K562 (cell line): ENCODE measurements around the gene IL27RA. TPM values are rescaled to one million over a fixed set of nuclear protein-coding genes. Genes with fewer than 3 reads are reported as not detected.

ENCODE experiments used
- BCL6 ChIP-seq: fragments of 250-450 bp; sonication (Bioruptor Pico); IDR thresholded peaks from 2 replicates; pipeline ENCODE4 v1.4.0; 2020
- E2F3 ChIP-seq: fragments of 250-450 bp; sonication (Bioruptor Pico); IDR thresholded peaks from 2 replicates; pipeline ENCODE4 v1.4.0; 2020; ENCODE audit warnings: mild to moderate bottlenecking
- ELF1 ChIP-seq: fragments of 200-800 bp; sonication (Bioruptor generic); IDR thresholded peaks from 2 replicates; pipeline ENCODE4 v1.6.1; 2016; ENCODE audit warnings: missing genetic modification characterization, missing compliant biosample characterization
- ELF2 ChIP-seq: fragments of 250-450 bp; sonication (Bioruptor Pico); IDR thresholded peaks from 2 replicates; pipeline ENCODE4 v1.5.0; 2021; ENCODE audit warnings: mild to moderate bottlenecking
- ETV5 ChIP-seq: sonication (generic); formaldehyde crosslinking; IDR thresholded peaks from 2 replicates; pipeline ENCODE4 v1.4.0; 2020; ENCODE audit warnings: low read depth, mild to moderate bottlenecking, missing genetic modification reagents
- ETV6 ChIP-seq, 3 experiments: fragments of 150-350 bp in 1 of 3; sonication (generic) in 1 of 3; formaldehyde crosslinking in 1 of 3; IDR thresholded peaks; 2 replicates each; pipeline versions ENCODE4 v1.6.1 to v1.8.0; 2014 to 2022; ENCODE audit warnings: borderline replicate concordance in 2 of 3, low read depth in 2 of 3, antibody characterized with exemption in 1 of 3, low read length in 1 of 3, mild to moderate bottlenecking in 1 of 3, missing genetic modification reagents in 1 of 3
- FOSL1 ChIP-seq: fragments of 200-800 bp; sonication (Bioruptor generic); conservative IDR thresholded peaks from 2 replicates; pipeline ENCODE4 v1.6.1; 2016; ENCODE audit warnings: missing genetic modification characterization, missing compliant biosample characterization
- GABPA ChIP-seq: fragments of 200-800 bp; sonication (Bioruptor generic); conservative IDR thresholded peaks from 2 replicates; pipeline ENCODE4 v1.6.1; 2016; ENCODE audit warnings: low read depth, missing genetic modification characterization, missing compliant biosample characterization
- MYC ChIP-seq, 2 experiments: fragments of 250-450 bp in 1 of 2; sonication (Bioruptor Pico) in 1 of 2; IDR thresholded peaks; 2 replicates each; pipeline versions ENCODE4 v1.5.1 to v1.6.1; 2012 to 2021; ENCODE audit warnings: low read depth in 2 of 2, borderline replicate concordance in 1 of 2, improper control_type of control experiment in 1 of 2, low read length in 1 of 2, mild to moderate bottlenecking in 1 of 2, moderate library complexity in 1 of 2
- PHF8 ChIP-seq: fragments of 200-600 bp; sonication (generic); IDR thresholded peaks from 2 replicates; pipeline ENCODE4 v1.6.1; 2012; ENCODE audit warnings: mixed run types, mild to moderate bottlenecking, inconsistent platforms, low read length, moderate library complexity, borderline replicate concordance
- PTRF ChIP-seq: fragments of 450-650 bp; IDR thresholded peaks from 2 replicates; pipeline ENCODE4 v1.6.1; 2016; ENCODE audit warnings: mild to moderate bottlenecking, missing genetic modification characterization, missing compliant biosample characterization
- RAD51 ChIP-seq: fragments of 450-650 bp; IDR thresholded peaks from 2 replicates; pipeline ENCODE4 v1.7.1; 2016; ENCODE audit warnings: low read depth, mild to moderate bottlenecking, borderline replicate concordance
- RUNX1 ChIP-seq: sonication (generic); IDR thresholded peaks from 2 replicates; pipeline ENCODE4 v1.6.1; 2016; ENCODE audit warnings: antibody characterized with exemption, low read depth
- SAFB2 ChIP-seq: fragments of 200-400 bp; formaldehyde crosslinking; IDR thresholded peaks from 2 replicates; pipeline ENCODE4 v1.6.1; 2018; ENCODE audit warnings: borderline replicate concordance, low read length, low read depth, moderate library complexity; ENCODE audit not compliant: severe bottlenecking
- ZBED1 ChIP-seq: IDR thresholded peaks from 2 replicates; pipeline ENCODE4 v1.6.1; 2014
- ZBTB8A ChIP-seq: fragments of 450-650 bp; IDR thresholded peaks from 2 replicates; pipeline ENCODE4 v1.6.1; 2018; ENCODE audit warnings: mild to moderate bottlenecking, moderate library complexity; ENCODE audit not compliant: partially characterized antibody
- ZKSCAN8 ChIP-seq: fragments of 200-800 bp; sonication (Bioruptor generic); IDR thresholded peaks from 2 replicates; pipeline ENCODE4 v1.6.1; 2016; ENCODE audit warnings: missing genetic modification characterization, missing compliant biosample characterization
- ZNF274 ChIP-seq: IDR thresholded peaks from 2 replicates; pipeline ENCODE4 v1.6.1; 2011; ENCODE audit warnings: low read depth, mild to moderate bottlenecking, low read length, moderate library complexity, borderline replicate concordance
- ZNF316 ChIP-seq: fragments of 450-650 bp; IDR thresholded peaks from 2 replicates; pipeline ENCODE4 v1.6.1; 2016
- ZNF395 ChIP-seq: fragments of 200-800 bp; sonication (Bioruptor generic); IDR thresholded peaks from 2 replicates; pipeline ENCODE4 v1.6.1; 2017; ENCODE audit warnings: missing genetic modification characterization, missing compliant biosample characterization
- ZNF408 ChIP-seq: fragments of 250-450 bp; sonication (Bioruptor Pico); IDR thresholded peaks from 2 replicates; pipeline ENCODE4 v1.4.0; 2020; ENCODE audit warnings: low read depth, mild to moderate bottlenecking, moderate library complexity
- polyA plus RNA-seq, 8 experiments: library from polyadenylated mRNA; depleted of rRNA in 4 of 8; stranded (reverse) in 5 of 8; unstranded in 3 of 8; fragments of >200 nt; fragmentation: Nextera tagmentation in 2 of 8; fragmentation: Illumina TruSeq in 1 of 8; extraction: Ambion mirVana in 2 of 8; extraction: Trizol in 1 of 8; gene quantifications; 2 replicates each; pipeline versions ENCODE4 v1.2.1 to v1.2.3, GENCODE V29; 2011 to 2014; ENCODE audit warnings: inconsistent platforms in 1 of 8, missing spikeins in 1 of 8
- total RNA-seq, 7 experiments: library from RNA; depleted of rRNA in 6 of 7; stranded (reverse); fragments of >200 nt in 6 of 7; fragmentation: Illumina TruSeq in 2 of 7; extraction: Trizol in 2 of 7; gene quantifications; 2 replicates each; pipeline versions ENCODE4 v1.2.1 to v1.2.3, GENCODE V29; 2011 to 2021; ENCODE audit warnings: low replicate concordance in 1 of 7
- TF ChIP-seq, protein P1 (sequence below): sonication (generic); formaldehyde crosslinking; IDR thresholded peaks from 2 replicates; pipeline ENCODE4 v1.8.0; 2022; ENCODE audit warnings: mild to moderate bottlenecking, missing genetic modification reagents

The IL27RA gene
- total and polyA plus RNA-seq, 9 of the 15 experiments (the other 6 are each of a cell fraction or from before 2014, with no cell fraction given) = 1.9 to 15.9 (median 12.0) TPM

DNA sequence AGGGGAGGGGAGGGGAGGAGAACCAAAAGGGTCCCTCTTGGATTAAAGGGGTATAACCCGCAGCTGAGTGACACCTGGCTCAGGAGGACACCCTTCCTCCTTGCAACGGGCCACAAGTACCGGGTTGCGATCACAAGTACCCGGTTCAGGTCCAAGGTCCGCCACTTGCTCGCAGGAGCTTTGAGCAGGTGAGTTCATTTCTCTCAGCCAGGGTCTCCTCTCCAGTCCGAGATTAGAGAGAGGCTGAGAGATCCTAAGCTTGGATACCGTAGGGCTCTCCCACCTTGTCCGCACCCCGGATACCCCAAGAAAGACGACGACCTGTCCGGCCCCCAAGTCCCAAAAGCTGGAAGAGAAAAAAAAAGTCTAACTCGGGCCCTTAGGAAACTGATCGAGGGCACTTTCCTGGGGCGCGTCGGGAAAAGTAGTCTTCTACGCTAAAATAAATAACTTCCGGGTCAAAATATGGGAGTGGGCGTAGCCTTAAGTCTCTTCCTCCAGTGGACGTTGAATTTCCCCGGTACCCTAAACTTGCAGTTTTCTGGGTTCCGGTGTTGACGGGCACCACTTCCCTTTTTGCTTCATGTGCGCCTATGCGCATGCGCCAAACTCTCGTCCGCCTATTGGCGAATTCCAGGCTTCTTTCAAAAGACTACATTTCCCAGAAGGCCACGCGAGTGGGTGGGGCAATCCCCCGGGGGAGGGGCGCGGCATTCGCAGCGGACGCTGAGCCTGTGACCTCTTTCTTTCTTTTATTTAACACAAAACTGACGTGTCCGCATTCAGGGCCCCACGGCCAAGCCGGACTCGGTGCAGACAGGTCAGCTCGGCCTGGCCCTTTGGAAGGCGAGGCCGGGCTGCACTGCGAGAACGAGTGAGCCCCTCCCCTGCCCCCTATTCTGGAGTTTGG is 49.6 kb downstream of the IL27RA start (continued):
- TF ChIP-seq ZNF408 (CRISPR knock-in tag) = no peak
- no peak for TF ChIP-seq SAFB2
- TF ChIP-seq, protein P1, sequence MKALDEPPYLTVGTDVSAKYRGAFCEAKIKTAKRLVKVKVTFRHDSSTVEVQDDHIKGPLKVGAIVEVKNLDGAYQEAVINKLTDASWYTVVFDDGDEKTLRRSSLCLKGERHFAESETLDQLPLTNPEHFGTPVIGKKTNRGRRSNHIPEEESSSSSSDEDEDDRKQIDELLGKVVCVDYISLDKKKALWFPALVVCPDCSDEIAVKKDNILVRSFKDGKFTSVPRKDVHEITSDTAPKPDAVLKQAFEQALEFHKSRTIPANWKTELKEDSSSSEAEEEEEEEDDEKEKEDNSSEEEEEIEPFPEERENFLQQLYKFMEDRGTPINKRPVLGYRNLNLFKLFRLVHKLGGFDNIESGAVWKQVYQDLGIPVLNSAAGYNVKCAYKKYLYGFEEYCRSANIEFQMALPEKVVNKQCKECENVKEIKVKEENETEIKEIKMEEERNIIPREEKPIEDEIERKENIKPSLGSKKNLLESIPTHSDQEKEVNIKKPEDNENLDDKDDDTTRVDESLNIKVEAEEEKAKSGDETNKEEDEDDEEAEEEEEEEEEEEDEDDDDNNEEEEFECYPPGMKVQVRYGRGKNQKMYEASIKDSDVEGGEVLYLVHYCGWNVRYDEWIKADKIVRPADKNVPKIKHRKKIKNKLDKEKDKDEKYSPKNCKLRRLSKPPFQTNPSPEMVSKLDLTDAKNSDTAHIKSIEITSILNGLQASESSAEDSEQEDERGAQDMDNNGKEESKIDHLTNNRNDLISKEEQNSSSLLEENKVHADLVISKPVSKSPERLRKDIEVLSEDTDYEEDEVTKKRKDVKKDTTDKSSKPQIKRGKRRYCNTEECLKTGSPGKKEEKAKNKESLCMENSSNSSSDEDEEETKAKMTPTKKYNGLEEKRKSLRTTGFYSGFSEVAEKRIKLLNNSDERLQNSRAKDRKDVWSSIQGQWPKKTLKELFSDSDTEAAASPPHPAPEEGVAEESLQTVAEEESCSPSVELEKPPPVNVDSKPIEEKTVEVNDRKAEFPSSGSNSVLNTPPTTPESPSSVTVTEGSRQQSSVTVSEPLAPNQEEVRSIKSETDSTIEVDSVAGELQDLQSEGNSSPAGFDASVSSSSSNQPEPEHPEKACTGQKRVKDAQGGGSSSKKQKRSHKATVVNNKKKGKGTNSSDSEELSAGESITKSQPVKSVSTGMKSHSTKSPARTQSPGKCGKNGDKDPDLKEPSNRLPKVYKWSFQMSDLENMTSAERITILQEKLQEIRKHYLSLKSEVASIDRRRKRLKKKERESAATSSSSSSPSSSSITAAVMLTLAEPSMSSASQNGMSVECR (CRISPR knock-in tag) = no peak; the same call in 1 of the 2 replicates
- no peak for TF ChIP-seq PTRF (tag)
- TF ChIP-seq GABPA = peak; percentile 99
- TF ChIP-seq ZNF274 = no peak
- no peak for TF ChIP-seq ZNF316
- TF ChIP-seq ETV5 (CRISPR knock-in tag) = peak; percentile 66; the same call in 1 of the 2 replicates
- peak; percentile 5; the same call in 1 of the 2 replicates for TF ChIP-seq MYC (IDR thresholded peaks at IDR 0.05; ENCODE audit: low read depth, low read length)
- 0 out of 2 replicates have a peak, but pooled peaks have one; percentile 19 for TF ChIP-seq MYC (CRISPR knock-in tag; IDR thresholded peaks at IDR 0.05; ENCODE audit: borderline replicate concordance, low read depth)
- TF ChIP-seq ZBED1 = no peak
- TF ChIP-seq ZBTB8A = no peak
- no peak for TF ChIP-seq BCL6 (CRISPR knock-in tag)
- no peak for TF ChIP-seq ZKSCAN8 (CRISPR knock-in tag)
- TF ChIP-seq FOSL1 (tag) = no peak; the same call in 1 of the 2 replicates
- TF ChIP-seq ZNF395 (CRISPR knock-in tag) = peak; percentile 80
- TF ChIP-seq E2F3 (CRISPR knock-in tag) = no peak
- 0 out of 2 replicates have a peak, but pooled peaks have one; percentile 69 for TF ChIP-seq RUNX1
- peak; percentile 82; the same call in 1 of the 2 replicates for TF ChIP-seq PHF8
- peak; percentile 93 for TF ChIP-seq ELF2 (CRISPR knock-in tag)
- TF ChIP-seq ELF1 = peak; percentile 98
- no peak for TF ChIP-seq ETV6 (IDR thresholded peaks at IDR 0.05; ENCODE audit: borderline replicate concordance in 1 of 2, low read depth in 2 of 2, low read length in 1 of 2)
- TF ChIP-seq ETV6 (CRISPR knock-in tag; IDR thresholded peaks at IDR 0.05; ENCODE audit: borderline replicate concordance) = no peak
- TF ChIP-seq RAD51 = no peak
